Body of pancreas (tissue), 4 donors: Measurements from ENCODE around the gene TBX4. TPM values are rescaled to one million over a fixed set of nuclear protein-coding genes. Genes with fewer than 3 reads are reported as not detected.
"Not testable (repeated sequence)": the region's sequence is repeated elsewhere in the genome, so short reads cannot be mapped to it uniquely, and the experiment has no call there.

ENCODE experiments used
- ATAC-seq: fragments of 150-250 bp; one replicate; pipeline ENCODE4 v1.9.1; 2016
- DNase-seq, 4 donors: peaks; one replicate each; pipeline ENCODE4 v3.0.0-alpha.2; 2019
- H3K27ac ChIP-seq, 4 donors: fragments of 200-600 bp; sonication (generic); 1 replicate in 3 of 4; 2 replicates in 1 of 4; pipeline versions ENCODE4 v1.5.1 to v1.6.1; 2016 to 2019; ENCODE audit warnings: mild to moderate bottlenecking in 1 of 4, mixed read lengths in 1 of 4, moderate library complexity in 1 of 4
- H3K27me3 ChIP-seq, 2 donors: fragments of 200-600 bp; sonication (generic); one replicate each; pipeline ENCODE4 v1.6.0; 2016; ENCODE audit warnings: mild to moderate bottlenecking in 1 of 2
- H3K36me3 ChIP-seq, 2 donors: fragments of 200-600 bp; sonication (generic); replicated peaks in 1 of 2; 2 replicates each; pipeline ENCODE4 v1.5.1; 2016; ENCODE audit warnings: low read depth in 2 of 2; ENCODE audit not compliant: insufficient read depth in 1 of 2
- H3K4me1 ChIP-seq: fragments of 200-600 bp; sonication (generic); one replicate; pipeline ENCODE4 v1.6.0; 2016
- H3K4me3 ChIP-seq, 2 donors: fragments of 200-600 bp; sonication (generic); 1 replicate in 1 of 2; 2 replicates in 1 of 2; pipeline ENCODE4 v1.5.1; 2016 to 2019
- H3K9me3 ChIP-seq, 3 donors: fragments of 200-600 bp; sonication (generic); 1 replicate in 2 of 3; 2 replicates in 1 of 3; pipeline ENCODE4 v1.5.1; 2016
- POLR2A ChIP-seq, 3 donors: fragments of 450-650 bp; IDR thresholded peaks; one replicate each; pipeline ENCODE4 v1.6.1; 2016; ENCODE audit warnings: antibody characterized with exemption in 3 of 3, mild to moderate bottlenecking in 2 of 3
- WGBS, 2 donors: methylation state at CpG; one replicate each; pipeline ENCODE4 v1.1.5; 2017; 5-methylcytosine and 5-hydroxymethylcytosine counted together
- intact Hi-C: fragments of 100-400 bp; cut with DNase I; formaldehyde crosslinking; loops from one replicate; pipeline ENCODE4 v1.15.1; 2023
- total RNA-seq, 2 donors: library from RNA; depleted of rRNA; stranded (reverse); fragments of >200 nt; gene quantifications; one replicate each; pipeline ENCODE4 v1.1.0, GENCODE V29; 2016
- TF ChIP-seq, protein P1 (sequence below), 7 experiments: fragments of 450-650 bp in 4 of 7; fragments of 200-600 bp in 3 of 7; sonication (generic) in 3 of 7; IDR thresholded peaks; one replicate each; pipeline ENCODE4 v1.5.1; 2016 to 2019; ENCODE audit warnings: antibody characterized with exemption in 7 of 7

The TBX4 gene
- total RNA-seq, 2 donors from 2014 or later: not detected

DNA sequence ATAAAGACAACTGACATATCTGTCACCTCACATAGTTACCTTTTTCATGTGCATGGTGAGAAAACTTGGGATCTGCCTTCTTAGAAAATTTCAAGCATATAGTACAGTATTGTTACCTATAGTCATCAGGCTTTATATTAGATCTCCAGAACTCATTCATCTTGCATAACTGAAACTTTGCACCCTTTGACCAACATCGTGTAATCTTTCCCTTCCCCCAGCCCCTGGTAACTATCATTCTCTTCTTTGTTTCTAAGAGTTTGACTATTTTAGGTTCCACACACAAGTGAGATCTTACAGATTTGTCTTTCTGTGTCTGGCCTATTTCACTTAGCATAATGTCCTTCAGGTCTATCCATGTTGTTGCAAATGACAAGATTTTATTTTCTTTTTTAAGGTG lies 22.9 kb upstream of the TBX4 start:
- intact Hi-C loops: no loop called here
- no peak overlapping the region for H3K4me3 ChIP-seq
- DNase-seq (no peak), ATAC-seq (no peak)
- H3K4me1 ChIP-seq: no peaks in the 10 kb centered on the region
- TF ChIP-seq, protein P1, sequence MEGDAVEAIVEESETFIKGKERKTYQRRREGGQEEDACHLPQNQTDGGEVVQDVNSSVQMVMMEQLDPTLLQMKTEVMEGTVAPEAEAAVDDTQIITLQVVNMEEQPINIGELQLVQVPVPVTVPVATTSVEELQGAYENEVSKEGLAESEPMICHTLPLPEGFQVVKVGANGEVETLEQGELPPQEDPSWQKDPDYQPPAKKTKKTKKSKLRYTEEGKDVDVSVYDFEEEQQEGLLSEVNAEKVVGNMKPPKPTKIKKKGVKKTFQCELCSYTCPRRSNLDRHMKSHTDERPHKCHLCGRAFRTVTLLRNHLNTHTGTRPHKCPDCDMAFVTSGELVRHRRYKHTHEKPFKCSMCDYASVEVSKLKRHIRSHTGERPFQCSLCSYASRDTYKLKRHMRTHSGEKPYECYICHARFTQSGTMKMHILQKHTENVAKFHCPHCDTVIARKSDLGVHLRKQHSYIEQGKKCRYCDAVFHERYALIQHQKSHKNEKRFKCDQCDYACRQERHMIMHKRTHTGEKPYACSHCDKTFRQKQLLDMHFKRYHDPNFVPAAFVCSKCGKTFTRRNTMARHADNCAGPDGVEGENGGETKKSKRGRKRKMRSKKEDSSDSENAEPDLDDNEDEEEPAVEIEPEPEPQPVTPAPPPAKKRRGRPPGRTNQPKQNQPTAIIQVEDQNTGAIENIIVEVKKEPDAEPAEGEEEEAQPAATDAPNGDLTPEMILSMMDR (IDR thresholded peaks at IDR 0.05): no peak
- 43 to 46% methylated on average over 1 of the region's 1 CpG for WGBS, 2 donors
- no peaks in the 10 kb centered on the region for H3K27me3 ChIP-seq
- no peak overlapping the region for H3K27ac ChIP-seq
- no peaks in the 10 kb centered on the region for H3K36me3 ChIP-seq
- no peaks in the 10 kb centered on the region for H3K9me3 ChIP-seq

DNA sequence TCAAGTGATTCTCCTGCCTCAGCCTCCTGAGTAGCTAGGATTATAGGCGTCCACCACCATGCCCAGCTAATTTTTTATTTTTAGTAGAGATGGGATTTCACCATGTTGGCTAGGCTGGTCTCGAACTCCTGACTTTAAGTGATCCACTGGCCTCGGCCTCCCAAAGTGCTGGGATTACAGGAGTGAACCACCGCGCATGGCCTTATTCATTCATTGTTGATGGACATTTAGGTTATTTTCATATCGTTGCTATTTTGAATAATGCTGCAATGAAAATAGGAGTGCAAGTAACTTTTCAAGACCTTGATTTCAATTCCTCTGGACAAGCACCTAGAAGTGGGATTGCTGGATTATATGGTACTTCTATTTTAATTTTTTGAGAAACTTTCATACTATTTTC lies 22.4 kb upstream of the TBX4 start:
- H3K4me1 ChIP-seq, H3K27me3 ChIP-seq, DNase-seq, H3K4me3 ChIP-seq, H3K27ac ChIP-seq, ATAC-seq, intact Hi-C loops, H3K36me3 ChIP-seq, H3K9me3 ChIP-seq: not testable (repeated sequence)
- WGBS, 2 donors: 85 to 92% methylated on average over 6 of the region's 6 CpGs

DNA sequence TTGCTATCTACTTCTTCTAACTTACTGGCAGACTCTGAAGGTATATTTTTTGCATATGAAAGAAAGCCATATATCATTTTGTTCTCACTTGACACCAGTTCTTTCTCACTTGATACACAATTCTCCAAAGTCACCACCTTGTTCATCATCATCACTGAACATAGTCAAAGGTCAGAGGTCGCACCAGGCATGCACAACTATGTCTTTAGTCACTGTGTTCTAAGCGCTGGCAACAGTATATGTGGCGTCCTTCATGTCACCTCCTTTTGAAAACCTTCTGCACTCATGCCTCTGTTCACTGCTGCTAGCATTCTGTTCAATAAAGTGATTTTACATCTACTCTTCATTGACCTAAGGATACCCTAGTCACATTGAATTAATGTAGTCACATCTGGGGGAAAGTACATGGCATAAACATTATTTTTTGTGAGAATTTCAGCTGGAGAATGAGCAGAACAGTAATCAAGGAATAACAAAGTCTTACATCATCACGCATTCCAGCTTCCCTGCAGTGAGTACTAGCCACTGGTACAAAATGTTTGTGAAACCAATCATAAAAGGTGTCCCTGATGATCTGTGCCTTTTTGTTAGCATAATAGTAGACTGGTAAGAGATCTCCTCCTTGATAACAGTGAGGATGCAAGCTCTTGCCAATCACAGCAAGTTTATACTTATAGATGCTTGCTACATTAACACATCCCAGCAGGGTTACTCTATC lies 20.5 kb upstream of the TBX4 start:
- ATAC-seq (no peak), DNase-seq (no peak)
- no peaks in the 10 kb centered on the region for H3K9me3 ChIP-seq
- 78 to 86% methylated on average over 4 of the region's 4 CpGs for WGBS, 2 donors
- intact Hi-C loops: no loop called here
- no peaks in the 10 kb centered on the region for H3K27me3 ChIP-seq
- TF ChIP-seq POLR2A (IDR thresholded peaks at IDR 0.05): no peak
- TF ChIP-seq, protein P1 (IDR thresholded peaks at IDR 0.05): no peak
- no peaks in the 10 kb centered on the region for H3K4me1 ChIP-seq
- H3K36me3 ChIP-seq: no peaks in the 10 kb centered on the region
- no peak overlapping the region for H3K27ac ChIP-seq
- H3K4me3 ChIP-seq: no peak overlapping the region

DNA sequence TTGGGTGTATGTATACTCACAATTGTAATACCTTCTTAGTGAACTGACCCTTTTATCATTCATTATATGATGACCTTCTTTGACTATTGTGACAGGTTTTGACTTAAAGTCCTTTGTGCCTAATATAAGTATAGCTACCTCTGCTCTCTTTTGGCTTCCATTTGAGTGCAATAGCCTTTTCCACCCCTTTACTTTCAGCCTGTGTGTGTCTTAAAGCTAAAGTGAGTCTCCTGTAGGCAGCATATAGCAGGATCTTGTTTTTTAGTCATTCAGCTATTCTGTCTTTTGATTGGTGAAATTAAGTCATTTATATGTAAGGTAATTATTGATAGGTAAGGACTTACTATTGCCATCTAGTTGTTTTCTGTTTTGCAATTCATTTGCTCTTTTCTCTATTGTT lies 15.9 kb upstream of the TBX4 start:
- intact Hi-C loops: no loop called here
- no peak overlapping the region for H3K27ac ChIP-seq
- DNase-seq (no peak), ATAC-seq (no peak)
- no peaks in the 10 kb centered on the region for H3K27me3 ChIP-seq
- no peaks in the 10 kb centered on the region for H3K36me3 ChIP-seq
- H3K9me3 ChIP-seq: no peaks in the 10 kb centered on the region
- no peaks in the 10 kb centered on the region for H3K4me1 ChIP-seq
- TF ChIP-seq, protein P1 (IDR thresholded peaks at IDR 0.05): no peak
- no peak for TF ChIP-seq POLR2A (IDR thresholded peaks at IDR 0.05)
- no peak overlapping the region for H3K4me3 ChIP-seq

DNA sequence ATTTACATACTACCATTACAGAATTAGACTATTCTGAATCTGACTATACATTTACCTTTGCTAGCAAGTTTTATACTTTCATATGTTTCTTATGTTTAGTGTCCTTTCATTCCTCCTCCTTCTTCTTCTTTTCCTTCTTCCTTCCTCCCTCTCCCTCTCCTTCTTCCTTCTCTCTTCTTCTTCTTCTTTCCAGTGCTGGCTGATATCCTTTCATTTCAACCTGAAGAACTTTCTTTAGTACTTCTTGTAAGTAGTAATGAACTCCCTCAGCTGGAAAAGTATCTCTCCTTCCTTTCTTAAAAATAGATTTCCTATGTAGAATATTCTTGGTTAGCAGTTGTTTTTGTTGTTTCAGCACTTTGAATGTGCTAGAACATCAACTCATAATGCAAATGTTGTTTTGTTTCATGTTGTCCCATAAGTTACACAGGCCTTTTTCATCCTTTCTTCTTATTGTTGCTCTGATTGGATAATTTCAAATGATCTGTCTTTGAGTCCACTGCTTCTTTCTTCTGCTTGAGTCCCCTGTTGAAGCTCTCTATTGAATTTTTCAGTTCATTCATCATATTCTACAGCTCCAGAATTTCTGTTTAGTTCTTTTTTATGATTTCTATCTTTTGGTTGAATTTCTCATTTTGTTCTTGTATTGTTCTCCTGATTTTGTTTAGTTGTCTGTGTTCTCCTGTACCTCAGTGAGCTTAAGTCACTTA lies 15.1 kb upstream of the TBX4 start:
- Histone ChIP-seq H3K27me3 (no peaks in the 10 kb centered on the region), H3K36me3 (no peaks in the 10 kb centered on the region), H3K27ac (no peak overlapping the region), H3K9me3 (no peaks in the 10 kb centered on the region), H3K4me3 (no peak overlapping the region), H3K4me1 (no peaks in the 10 kb centered on the region)
- DNase-seq (no peak), ATAC-seq (no peak)
- intact Hi-C loops: no loop called here
- TF ChIP-seq, protein P1 (IDR thresholded peaks at IDR 0.05): no peak
- no peak for TF ChIP-seq POLR2A (IDR thresholded peaks at IDR 0.05)
